HG03280 (cell line): ENCODE data around the gene FAM217A.
"Not testable (repeated sequence)": the region's sequence is repeated elsewhere in the genome, so short reads cannot be mapped to it uniquely, and the experiment has no call there.

Experiments used
- ATAC-seq: cut with Tn5 transposase; IDR thresholded peaks from one replicate; pipeline ENCODE4 v1.9.1; 2021; ENCODE audit warnings: mild to moderate bottlenecking, moderate library complexity; ENCODE audit not compliant: unreplicated experiment

The FAM217A gene, protein sequence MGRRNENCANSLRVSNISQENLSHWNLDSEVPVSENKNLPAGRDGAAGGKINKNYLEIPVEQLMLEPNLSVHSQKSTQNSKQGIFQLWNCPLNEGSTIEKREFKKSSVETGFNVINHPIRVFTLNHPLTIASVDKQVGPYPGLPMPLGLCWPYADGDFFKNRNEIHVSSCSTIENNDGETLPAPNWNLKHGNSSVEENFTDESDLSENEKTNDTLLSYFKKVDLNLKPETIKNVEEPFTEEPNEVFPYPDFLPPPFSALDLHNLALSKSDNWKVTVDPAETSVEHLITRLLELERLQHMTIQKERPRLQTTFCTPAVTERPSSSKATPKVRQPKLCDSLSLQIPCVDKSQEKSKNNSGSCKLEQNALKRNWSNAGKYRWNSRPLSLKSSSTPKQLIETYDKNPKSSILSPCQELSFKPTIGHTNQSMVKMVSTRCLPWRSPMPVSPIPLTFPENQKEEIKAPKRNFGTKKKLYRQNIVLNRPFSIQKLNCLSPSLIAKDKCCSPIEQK

DNA sequence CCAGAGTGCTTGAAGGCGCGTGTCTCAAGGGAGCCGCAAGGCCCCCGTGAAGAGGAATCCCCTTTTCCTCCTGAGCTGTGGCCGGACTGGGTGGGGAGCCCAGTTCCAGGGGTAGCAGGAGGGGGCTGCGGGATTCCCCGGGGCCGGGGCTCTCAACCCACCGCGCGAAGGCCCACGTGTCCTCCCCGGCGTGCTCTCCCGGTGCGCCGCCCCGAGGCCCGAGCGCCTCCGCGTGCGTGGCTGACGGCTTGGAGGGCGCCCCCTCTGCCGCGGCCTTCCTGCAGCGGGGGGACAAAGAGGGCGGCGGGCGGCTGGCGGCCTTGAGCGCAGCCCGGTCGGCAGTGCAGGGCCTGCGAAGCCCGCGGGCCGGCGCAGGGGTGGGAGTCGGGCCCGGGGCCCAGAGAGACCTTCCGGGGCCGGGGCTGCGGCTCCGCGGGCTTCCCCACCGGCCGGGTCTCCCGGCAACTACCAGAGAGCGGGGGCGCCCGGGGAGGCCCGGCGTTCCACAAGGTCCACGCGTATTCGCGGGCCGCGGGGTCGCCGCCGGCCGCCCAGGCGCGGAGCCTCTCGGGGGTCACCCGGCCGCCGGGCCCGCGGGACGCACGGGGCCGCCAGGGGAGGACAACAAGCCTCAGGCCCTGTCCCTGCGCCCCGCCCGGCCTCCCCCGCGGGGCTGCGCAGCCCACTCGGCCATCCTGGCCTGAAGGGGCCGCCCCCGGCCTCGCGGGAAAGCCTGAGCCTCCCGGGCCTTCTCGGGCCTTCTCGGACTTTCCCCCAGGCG lies at the start of gene FAM217A:
Gene FAM217A, minus strand, starts transcription at position 447 of the 781 bp plus-strand sequence. CDS start 1,723 bp downstream, outside the sequence.
- ATAC-seq, result no peak

DNA sequence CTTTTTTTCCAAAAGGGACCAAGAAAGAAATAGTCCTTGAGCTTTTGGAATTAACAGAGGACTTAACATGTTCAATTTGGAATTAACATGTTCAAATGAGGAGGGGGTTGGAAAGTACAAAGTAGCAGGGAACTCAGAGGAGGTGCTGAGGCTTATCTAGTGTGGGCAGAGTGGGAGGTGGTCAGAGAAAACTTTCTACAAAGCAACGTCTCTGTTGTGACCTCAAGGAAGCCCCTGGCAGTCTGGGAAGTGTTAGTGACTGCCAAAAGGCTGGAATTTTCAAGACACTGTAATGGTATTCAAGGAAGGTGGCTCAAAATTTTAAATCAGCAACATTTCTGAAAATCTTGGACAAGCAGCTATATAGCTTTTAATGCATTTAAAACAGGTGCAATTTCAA lies 49.1 kb upstream of the FAM217A start:
- ATAC-seq, result no peak

DNA sequence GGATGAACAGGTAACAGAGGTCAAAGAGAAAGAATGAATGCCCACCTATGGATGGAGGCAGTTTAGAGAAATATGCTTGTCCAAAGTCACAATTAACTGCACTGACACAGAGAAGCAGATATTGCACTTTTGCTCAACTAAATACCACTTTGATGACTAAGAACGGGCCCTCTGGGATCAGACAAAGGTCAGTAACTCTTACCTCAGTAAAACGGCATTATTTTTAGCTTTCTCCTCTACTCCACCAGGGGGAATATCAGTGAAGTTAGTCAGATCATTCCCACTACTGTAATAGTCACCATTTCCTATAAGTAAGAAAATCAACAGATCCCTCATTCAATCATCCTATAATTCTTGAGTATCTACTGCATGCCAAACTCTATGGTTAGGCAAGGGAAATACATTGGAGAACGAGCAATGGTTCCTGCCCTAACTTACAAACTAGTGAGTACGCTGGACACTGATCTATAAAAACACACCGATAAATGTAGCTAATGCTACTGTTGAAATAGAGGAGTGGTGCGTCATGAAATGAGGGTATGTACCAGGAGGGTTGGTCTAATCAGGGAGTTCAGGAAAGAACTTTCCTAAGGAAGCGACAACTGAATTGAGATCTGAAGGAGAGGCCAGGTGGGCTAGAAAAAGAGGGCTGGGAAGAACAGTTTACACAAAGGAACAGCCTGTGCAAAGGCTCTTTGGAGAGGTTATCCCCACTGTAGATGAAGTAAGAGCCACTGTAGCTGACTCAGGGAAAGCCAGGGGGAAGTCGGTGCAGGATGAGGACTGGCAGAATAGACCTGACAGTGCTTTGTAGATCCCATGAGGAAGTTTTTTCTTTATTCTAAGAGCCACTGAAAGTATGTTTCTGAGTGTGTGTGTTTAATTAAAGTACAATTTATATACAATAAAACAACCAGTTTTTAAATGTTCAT lies 47.3 kb upstream of the FAM217A start:
- ATAC-seq, result no peak

DNA sequence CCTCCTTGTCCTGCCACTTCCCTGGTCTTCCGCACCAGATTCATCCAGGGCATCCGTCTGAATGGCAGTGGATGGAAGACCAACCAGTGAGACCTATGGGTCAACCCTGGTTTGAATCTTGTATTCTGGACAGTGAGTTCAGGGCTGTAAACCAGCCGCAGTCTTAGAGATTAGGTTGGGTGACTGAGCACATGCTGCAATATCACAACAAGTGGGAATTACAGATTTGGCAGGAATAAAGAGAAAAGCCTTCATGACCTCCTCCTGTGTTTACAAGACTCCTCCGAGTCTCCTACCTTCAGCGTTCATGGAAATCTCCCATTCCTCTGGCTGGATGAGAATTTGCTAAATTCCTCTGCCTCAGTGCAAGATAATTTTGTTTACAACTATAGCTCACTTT lies 46.6 kb upstream of the FAM217A start:
- ATAC-seq, result no peak

DNA sequence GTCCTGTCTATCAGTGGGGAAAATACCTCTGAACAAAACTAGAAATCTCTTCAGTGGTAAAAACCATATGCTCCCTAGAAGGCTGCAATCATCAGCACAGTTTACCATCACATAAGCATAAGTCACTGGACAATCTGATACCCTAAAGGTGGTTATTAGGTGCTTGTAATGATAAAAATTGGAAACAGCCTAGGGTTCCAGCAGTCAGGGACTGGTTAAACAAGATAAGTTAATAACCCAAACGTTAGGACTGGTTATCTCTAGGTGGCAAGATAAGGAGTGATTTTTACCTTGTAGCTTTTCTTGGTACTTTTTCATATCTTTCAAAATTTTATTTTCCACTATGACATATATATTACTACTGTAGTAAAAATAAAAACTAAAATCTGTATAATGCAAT lies 45.4 kb upstream of the FAM217A start:
- ATAC-seq, result no peak

DNA sequence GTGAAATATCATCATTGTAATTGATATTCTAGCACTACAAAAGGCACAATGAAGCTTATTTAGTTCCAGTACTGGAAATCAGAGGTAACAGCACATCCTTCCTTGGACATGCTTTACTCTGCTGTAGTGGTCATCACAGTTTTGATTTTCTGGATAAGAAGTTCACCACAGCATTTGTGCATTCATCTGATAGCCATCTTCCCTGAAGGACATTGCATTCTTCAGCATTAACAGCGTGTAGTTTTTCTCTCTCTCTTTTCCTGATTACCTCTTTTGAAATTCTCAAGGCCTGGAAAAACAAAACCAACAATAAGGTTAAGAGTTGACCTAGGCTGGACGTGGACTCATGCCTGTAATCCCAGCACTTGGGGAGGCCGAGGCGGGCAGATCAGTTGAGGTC lies 36.8 kb upstream of the FAM217A start:
- no peak for ATAC-seq

DNA sequence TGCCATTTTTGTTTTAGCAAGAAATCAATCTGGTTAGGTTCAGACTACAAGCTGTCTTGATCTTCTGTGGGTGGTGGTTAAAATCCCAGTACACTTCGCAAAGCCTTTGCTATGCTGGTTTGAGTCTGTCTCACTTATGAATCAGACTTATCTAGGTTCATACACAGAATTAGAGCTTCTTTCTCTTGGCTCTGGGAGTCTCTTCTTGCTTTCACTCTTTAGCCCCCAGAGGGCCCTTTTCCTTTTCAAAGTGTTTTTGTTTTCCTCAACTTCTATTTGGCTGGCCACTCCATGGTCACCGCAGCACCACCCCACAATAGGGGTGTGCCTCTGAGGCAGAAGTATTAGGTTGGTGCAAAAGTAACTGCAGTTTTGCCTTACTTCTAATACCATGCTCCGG lies 35.2 kb upstream of the FAM217A start:
- no peak for ATAC-seq

DNA sequence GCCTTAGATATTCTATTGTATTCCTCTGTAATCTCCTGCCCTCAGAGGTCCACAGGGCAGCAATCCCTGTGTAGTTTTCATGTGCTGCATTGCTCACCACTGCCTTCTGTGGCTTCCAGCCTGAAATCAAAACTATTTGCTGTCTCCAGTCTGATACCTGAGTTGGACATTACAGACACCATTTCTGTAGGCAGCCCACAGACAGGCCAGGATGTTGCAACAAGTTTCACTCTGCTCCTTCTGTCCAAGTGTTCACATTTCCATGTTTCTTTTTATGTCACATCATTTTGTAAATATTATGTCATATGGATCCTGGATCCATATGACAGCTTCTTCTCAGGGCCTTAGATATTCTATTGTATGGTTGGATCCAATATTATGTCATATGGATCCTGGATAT lies 34.7 kb upstream of the FAM217A start:
- ATAC-seq, result no peak

DNA sequence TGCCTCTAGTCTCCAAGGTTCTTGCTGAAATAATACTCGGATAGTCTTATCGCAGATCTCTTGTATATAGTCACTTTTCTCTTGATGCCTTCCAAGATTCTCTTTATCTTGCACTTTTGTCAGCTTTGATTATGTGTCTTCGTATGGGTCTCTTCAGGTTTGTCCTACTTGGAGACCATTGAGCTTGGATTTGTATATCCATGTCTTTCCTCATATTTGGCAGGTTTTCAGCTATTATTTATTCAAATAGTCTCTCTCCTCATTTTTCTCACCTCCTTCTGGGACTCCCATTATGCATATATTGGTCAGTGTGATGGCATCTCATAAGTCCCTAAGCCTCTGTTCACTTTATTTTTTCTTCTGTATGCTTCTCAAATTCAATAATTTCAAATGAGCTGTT lies 33.4 kb upstream of the FAM217A start:
- no peak for ATAC-seq

DNA sequence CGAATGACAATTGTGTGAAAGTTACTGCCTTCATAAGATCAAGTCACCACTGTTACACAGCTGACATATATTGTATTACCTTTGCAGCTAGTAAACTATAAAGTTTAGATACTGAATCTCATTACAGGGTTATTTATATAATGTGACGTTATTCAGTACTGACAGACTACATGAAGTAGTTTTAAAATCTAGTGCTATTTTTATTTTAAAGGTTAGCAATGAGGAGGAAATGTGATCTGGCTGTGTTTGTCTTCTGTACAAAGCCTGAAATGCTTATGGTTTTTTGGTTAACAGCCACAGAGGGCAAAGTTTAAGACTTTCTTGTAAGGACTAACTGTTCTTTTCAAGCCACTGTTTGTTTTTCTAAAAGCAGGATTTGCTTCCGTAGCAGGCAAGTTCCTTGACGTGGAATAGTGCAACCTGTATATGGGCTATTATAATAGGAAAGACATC lies 30.5 kb upstream of the FAM217A start:
- ATAC-seq, result not testable (repeated sequence)

DNA sequence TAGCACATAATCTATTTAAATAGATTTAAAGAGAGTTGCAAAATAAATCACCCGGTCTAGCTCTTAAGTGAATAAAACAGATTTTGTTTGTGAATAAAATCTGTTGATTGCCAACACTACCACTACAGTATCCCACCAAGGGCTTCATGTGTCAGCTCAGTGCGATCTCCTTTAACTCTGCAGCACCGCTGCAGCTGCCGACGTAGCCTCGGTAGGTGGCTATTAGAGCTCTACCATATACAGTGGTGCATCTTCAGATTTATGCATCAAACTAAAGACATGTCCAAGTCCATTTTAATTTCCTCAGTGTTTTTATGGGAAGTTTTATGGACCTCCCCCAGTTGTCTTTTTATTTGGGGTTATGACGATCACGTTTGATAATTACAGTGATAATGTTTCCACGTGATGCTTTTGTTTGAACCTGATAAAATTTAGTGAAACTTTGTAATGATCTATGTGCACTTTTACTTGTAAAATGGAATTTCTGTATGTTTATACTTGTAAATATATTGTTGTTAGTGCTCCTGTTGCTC lies 29.7 kb upstream of the FAM217A start:
- ATAC-seq, result no peak

DNA sequence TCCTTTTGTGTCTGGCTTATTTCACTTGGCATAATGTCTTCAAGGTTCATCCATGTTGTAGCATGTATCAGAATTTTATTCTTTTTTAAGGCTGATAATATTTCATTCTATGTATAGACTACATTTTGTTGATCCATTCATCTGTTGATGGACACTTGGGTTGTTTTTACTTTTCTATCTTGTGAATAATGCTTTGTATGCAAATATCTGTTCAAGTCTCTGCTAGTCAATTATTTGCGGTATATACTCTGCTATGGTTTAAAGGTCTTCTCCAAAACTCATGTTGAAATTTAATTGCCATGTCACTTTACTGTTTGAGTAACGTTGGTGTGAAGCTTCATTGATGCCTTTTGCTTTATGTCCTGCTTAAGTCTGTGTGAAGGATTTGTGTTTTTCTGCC lies 28.9 kb upstream of the FAM217A start:
- no peak for ATAC-seq

DNA sequence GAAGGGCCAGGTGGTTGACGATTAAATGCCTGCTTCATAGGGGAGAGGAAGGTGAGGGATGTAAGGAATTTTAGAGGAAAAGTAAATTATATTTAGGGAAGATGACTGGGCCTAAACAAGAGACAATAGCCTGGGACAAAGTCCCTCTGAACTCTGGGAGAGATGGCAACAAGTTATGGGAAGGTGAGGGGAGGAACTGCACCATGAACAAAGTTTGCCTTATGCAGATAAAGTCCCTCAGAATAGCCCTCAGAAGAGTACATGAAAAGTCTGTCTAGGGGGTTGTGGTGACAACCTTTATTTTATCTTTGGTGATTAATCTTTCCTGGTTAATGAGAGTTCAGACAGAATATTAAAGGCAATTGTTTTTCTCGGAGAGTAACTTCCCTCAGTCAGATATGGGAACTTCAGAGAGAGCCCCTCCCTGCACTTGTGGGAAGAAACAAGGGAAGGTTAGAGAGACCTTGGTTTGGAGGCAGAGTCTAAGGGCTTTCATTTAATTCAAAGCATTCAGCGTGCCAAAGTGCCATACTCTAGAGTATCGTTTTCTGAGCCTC lies 27.1 kb upstream of the FAM217A start:
- no peak for ATAC-seq

DNA sequence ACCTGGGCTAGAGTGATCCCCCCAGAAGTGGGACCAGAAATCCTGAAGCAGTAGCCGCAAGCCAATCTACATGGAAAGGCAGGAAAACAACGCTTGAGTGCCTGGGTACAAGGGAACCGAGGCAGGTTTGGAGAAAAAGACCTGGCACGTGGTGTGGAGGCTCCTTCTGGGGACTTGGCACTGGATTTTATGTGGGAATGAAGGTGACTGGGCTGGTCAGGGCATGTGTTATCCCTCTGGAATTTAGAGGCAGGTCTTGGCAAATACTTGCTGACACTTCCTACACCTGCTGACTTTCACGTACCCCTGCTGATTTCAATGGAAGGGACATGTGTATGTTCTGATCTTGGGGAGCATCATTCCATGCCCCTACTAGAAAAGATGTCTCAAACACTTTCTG lies 25.0 kb upstream of the FAM217A start:
- no peak for ATAC-seq

DNA sequence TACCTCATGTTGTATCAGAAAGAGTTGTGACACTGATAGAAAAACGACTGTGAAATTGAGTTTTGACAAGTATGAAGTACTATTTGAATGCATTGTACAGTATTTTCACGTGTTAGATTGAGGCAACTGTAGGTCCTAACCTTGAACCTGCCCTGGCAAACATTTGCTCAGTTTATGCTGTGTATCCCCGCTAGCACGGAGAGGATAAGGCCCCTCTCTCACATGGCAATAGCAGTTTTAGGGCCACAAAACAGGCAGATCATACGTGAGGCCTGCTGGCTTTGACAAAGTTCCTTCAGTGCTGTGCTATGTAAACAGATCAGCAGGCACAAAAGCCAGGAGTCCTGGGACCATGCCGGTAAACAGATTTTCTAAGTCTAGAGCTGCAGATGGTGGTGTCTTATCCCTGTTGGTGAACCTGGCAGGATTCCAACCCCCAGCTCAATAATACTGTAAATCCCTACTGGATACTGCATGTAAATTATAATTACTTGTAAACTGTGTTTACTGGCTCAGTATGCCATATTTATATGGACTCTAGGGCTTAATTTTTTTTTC lies 23.8 kb upstream of the FAM217A start:
- ATAC-seq, result no peak

DNA sequence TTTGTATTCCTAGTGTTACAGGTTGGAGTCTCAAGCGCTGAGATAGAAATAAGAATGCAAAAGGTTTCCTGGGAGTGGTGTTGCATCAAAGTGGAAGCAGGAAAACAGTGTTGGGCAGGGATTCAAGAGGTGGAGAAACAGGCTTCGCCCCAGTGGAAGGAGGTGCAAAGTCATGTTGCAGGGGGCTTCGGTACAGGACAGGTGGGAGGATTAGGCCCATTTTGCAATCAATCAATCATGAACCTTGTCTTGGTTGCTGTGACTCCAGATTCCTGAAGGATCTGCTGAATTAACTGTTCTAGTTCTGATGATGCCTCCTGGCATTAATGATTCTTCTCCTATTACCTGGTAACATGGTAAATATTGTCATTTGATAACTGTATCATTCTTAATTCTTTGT lies 22.4 kb upstream of the FAM217A start:
- ATAC-seq, result no peak

DNA sequence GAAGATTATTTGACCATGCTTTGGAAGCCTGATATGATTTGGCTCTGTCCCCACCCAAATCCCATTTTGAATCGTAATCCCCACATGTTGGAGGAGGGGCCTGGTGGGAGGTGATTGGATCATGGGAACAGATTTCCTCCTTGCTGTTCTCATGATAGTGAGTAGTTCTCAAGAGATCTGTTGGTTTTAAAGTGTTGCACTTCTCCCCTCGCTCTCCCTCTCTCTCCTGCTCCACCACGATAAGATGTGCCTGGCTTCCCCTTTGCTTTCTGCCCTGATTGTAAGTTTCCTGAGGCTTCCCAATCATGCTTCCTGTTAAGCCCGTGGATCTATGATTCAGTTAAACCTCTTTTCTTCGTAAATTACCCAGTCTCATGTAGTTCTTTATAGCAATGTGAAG lies 21.7 kb upstream of the FAM217A start:
- ATAC-seq, result no peak

DNA sequence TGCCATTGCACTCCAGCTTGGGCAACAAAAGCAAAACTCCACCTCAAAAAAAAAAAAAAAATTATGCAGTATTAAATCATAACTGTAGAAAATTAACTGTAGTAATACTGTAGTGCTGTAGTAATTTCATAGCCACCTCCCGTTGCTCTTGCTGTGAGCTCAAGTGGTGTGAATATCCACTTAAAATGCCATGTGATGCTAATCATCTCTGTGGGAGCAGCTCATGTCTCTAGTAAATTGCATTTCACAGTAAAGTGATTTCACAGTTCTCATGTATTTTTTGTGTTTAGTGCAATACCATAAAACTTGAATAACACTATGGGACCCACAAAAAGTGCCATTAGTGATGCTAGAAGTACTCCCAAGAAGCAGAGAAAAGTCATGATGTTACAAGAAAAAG lies 14.4 kb upstream of the FAM217A start:
- ATAC-seq, result no peak

DNA sequence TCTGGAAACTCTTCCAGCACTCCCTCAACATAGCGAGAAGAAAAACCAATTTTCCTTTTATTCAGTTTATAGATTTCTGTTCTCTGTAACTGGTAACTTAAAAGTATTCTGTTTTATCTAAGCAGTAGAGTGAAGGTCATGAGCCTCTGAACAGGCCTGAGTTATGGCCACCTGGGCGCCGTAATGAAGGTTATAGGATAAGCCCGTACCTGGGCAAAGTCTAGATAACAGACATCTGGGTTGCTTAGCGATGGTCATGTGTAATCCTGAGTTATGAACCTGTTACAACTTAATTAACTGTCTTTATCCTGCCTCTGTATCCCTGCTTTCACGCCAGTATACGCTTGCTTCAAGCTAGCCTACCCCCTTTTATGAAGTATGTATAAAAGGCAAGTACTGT lies 13.0 kb upstream of the FAM217A start:
- ATAC-seq, result no peak

DNA sequence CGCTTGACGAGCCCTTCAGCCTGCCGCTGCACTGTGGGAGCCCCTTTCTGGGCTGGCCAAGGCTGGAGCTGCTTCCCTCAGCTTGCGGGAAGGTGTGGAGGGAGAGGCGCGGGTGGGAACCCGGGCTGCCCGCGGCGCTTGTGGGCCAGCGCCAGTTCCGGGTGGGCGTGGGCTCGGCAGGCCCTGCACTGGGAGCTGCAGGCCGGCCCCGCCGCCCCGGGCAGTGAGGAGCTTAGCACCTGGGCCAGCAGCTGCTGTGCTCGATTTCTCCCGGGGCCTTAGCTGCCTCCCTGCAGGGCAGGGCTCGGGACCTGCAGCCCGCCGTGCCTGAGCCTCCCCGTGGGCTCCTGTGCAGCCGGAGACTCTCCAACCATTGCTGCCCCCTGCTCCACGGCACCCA lies 11.1 kb upstream of the FAM217A start:
- not testable (repeated sequence) for ATAC-seq
